Fibroblast of lung (primary cell): ENCODE data around the gene RIC8B. TPM values are rescaled to one million over a fixed set of nuclear protein-coding genes. Genes with fewer than 3 reads are reported as not detected.
A peak's percentile ranks its signal among the peaks of the same experiment; 100 is the strongest.

ENCODE experiments used
- DNase-seq, 2 donors: peaks; one replicate each; pipeline versions ENCODE4 v3.0.0 to v3.0.0-alpha.2; 2010; ENCODE audit warnings: low read depth in 2 of 2
- H2AFZ ChIP-seq: 2 replicates; pipeline ENCODE4 v1.5.1; 2012; ENCODE audit warnings: low read length, control low read depth, inconsistent platforms
- H3K27ac ChIP-seq: 2 replicates; pipeline ENCODE4 v1.5.1; 2011; ENCODE audit warnings: low read length, control low read depth; ENCODE audit not compliant: insufficient read depth
- H3K27me3 ChIP-seq: 2 replicates; pipeline ENCODE4 v1.5.1; 2011; ENCODE audit warnings: mild to moderate bottlenecking, low read length; ENCODE audit not compliant: control insufficient read depth, insufficient read depth
- H3K36me3 ChIP-seq: 2 replicates; pipeline ENCODE4 v1.5.1; 2011; ENCODE audit warnings: low read length; ENCODE audit not compliant: control insufficient read depth, insufficient read depth
- H3K4me1 ChIP-seq: 2 replicates; pipeline ENCODE4 v1.5.1; 2011; ENCODE audit warnings: low read length; ENCODE audit not compliant: control insufficient read depth, insufficient read depth; ENCODE audit errors: extremely low read depth
- H3K4me2 ChIP-seq: 2 replicates; pipeline ENCODE4 v1.5.1; 2011; ENCODE audit warnings: low read length, control low read depth; ENCODE audit not compliant: insufficient read depth; ENCODE audit errors: extremely low read depth
- H3K4me3 ChIP-seq, 4 experiments: fragments of 200-600 bp in 1 of 4; sonication (generic) in 1 of 4; replicated peaks in 1 of 4; 2 replicates each; pipeline ENCODE4 v1.5.1; 2011 to 2016; ENCODE audit warnings: low read length in 4 of 4, low read depth in 3 of 4, mild to moderate bottlenecking in 3 of 4, control low read depth in 2 of 4, inconsistent platforms in 1 of 4, mixed read lengths in 1 of 4; ENCODE audit not compliant: insufficient read depth in 1 of 4; ENCODE audit errors: control extremely low read depth in 1 of 4
- H3K79me2 ChIP-seq: 2 replicates; pipeline ENCODE4 v1.5.1; 2012; ENCODE audit warnings: mild to moderate bottlenecking, low read length, inconsistent platforms; ENCODE audit not compliant: control insufficient read depth, insufficient read depth
- H3K9ac ChIP-seq: 2 replicates; pipeline ENCODE4 v1.5.1; 2011; ENCODE audit warnings: mild to moderate bottlenecking, low read length, control low read depth; ENCODE audit not compliant: insufficient read depth
- H3K9me3 ChIP-seq: 2 replicates; pipeline ENCODE4 v1.5.1; 2012; ENCODE audit warnings: low read depth, low read length; ENCODE audit not compliant: control insufficient read depth, insufficient read depth
- H4K20me1 ChIP-seq: 2 replicates; pipeline ENCODE4 v1.5.1; 2011; ENCODE audit warnings: low read length; ENCODE audit not compliant: control insufficient read depth, insufficient read depth; ENCODE audit errors: extremely low read depth
- EZH2 ChIP-seq: IDR thresholded peaks from 2 replicates; pipeline ENCODE4 v1.5.1; 2012; ENCODE audit warnings: low read length, control low read depth, mild to moderate bottlenecking; ENCODE audit errors: missing control alignments
- polyA plus RNA-seq, 2 donors: library from polyadenylated mRNA; depleted of rRNA in 1 of 2; stranded (reverse) in 1 of 2; unstranded in 1 of 2; fragments of >200 nt; gene quantifications; 2 replicates each; pipeline ENCODE4 v1.2.1, GENCODE V29; 2011 to 2012; ENCODE audit warnings: missing spikeins in 1 of 2
- total RNA-seq: library from RNA; depleted of rRNA; stranded (reverse); fragments of >200 nt; gene quantifications from 2 replicates; pipeline ENCODE4 v1.2.1, GENCODE V29; 2014
- TF ChIP-seq, protein P1 (sequence below), 2 donors: IDR thresholded peaks in 1 of 2; conservative IDR thresholded peaks in 1 of 2; 1 replicate in 1 of 2; 2 replicates in 1 of 2; pipeline ENCODE4 v1.5.1; 2011 to 2012; ENCODE audit warnings: low read length in 2 of 2, control low read depth in 1 of 2, inconsistent platforms in 1 of 2, low read depth in 1 of 2, mild to moderate bottlenecking in 1 of 2

The RIC8B gene
- total and polyA plus RNA-seq, 2 donors (not counting 1 experiment from before 2014, with no cell fraction given) = 9.2 to 11.6 TPM

DNA sequence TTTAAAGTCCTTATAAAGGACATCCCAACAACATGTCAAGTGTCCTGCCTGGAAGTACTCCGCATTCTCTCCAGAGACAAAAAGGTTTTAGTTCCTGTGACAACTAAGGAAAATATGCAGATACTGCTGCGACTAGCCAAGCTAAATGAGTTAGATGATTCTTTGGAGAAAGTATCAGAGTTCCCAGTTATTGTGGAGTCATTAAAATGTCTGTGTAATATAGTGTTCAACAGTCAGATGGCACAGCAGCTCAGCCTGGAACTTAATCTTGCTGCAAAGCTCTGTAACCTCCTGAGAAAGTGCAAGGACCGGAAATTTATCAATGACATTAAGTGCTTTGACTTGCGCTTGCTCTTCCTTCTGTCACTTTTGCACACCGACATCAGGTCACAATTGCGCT, 40.2 kb downstream of the RIC8B start:
- Histone ChIP-seq H3K4me2 (no peak overlapping the region), H3K79me2 (no peaks in the 10 kb centered on the region), H3K9ac (no peak overlapping the region), H2AFZ (no peak overlapping the region), H3K36me3 (no peaks in the 10 kb centered on the region), H3K27me3 (no peaks in the 10 kb centered on the region), H4K20me1 (no peaks in the 10 kb centered on the region), H3K27ac (no peak overlapping the region), H3K4me1 (no peaks in the 10 kb centered on the region), H3K4me3 (no peak overlapping the region), H3K9me3 (no peaks in the 10 kb centered on the region)
- TF ChIP-seq, protein P1, sequence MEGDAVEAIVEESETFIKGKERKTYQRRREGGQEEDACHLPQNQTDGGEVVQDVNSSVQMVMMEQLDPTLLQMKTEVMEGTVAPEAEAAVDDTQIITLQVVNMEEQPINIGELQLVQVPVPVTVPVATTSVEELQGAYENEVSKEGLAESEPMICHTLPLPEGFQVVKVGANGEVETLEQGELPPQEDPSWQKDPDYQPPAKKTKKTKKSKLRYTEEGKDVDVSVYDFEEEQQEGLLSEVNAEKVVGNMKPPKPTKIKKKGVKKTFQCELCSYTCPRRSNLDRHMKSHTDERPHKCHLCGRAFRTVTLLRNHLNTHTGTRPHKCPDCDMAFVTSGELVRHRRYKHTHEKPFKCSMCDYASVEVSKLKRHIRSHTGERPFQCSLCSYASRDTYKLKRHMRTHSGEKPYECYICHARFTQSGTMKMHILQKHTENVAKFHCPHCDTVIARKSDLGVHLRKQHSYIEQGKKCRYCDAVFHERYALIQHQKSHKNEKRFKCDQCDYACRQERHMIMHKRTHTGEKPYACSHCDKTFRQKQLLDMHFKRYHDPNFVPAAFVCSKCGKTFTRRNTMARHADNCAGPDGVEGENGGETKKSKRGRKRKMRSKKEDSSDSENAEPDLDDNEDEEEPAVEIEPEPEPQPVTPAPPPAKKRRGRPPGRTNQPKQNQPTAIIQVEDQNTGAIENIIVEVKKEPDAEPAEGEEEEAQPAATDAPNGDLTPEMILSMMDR (conservative IDR thresholded peaks at IDR 0.05 in 1 of 2, IDR thresholded peaks at IDR 0.05 in 1 of 2; ENCODE audit: low read depth in 1 of 2, low read length in 2 of 2) = no peak
- no peak for TF ChIP-seq EZH2
- peak in 1 of 2 donors; percentile 8 for DNase-seq

DNA sequence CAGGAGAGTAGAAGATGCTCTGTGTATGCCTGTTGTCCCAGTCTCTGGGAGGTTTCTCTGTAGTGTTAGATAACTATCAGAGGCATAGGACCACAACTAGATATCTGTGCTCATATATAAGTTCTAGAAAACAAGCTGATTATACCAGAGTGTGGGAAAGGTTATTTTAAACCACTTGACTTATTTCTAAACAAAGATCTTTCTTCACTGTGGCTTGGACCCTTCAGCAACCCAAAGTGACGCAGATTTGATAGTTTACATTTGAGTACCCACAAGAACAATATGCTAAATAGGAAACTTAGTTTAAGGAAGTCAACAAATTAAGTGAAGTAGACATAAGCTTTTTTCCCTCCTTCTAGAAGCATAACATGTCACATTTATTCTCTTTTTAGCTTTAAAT, 41.3 kb downstream of the RIC8B start:
- Histone ChIP-seq H3K36me3 (no peaks in the 10 kb centered on the region), H3K4me3 (no peak overlapping the region)
- no peak for TF ChIP-seq EZH2
- TF ChIP-seq, protein P1 (conservative IDR thresholded peaks at IDR 0.05 in 1 of 2, IDR thresholded peaks at IDR 0.05 in 1 of 2; ENCODE audit: low read depth in 1 of 2, low read length in 2 of 2) = no peak

GRCh38 chr12:106816231-106816630, 41.7 kb downstream of the RIC8B start:
- Histone ChIP-seq H3K79me2 (no peaks in the 10 kb centered on the region), H3K36me3 (no peaks in the 10 kb centered on the region), H3K27ac (no peak overlapping the region), H4K20me1 (no peaks in the 10 kb centered on the region), H3K9ac (no peak overlapping the region), H3K9me3 (no peaks in the 10 kb centered on the region), H2AFZ (no peak overlapping the region), H3K4me1 (no peaks in the 10 kb centered on the region), H3K4me3 (no peak overlapping the region), H3K4me2 (no peak overlapping the region), H3K27me3 (no peaks in the 10 kb centered on the region)
- peak in 1 of 2 donors; percentile 11 for DNase-seq
- TF ChIP-seq, protein P1 (conservative IDR thresholded peaks at IDR 0.05 in 1 of 2, IDR thresholded peaks at IDR 0.05 in 1 of 2; ENCODE audit: low read depth in 1 of 2, low read length in 2 of 2) = no peak
- TF ChIP-seq EZH2 = no peak

More for the DNA sequence above, 41.3 kb downstream of the RIC8B start:
- Histone ChIP-seq H4K20me1 (no peaks in the 10 kb centered on the region), H3K79me2 (no peaks in the 10 kb centered on the region), H3K9ac (no peak overlapping the region), H3K9me3 (no peaks in the 10 kb centered on the region), H3K4me2 (no peak overlapping the region), H2AFZ (no peak overlapping the region), H3K4me1 (no peaks in the 10 kb centered on the region), H3K27ac (no peak overlapping the region), H3K27me3 (no peaks in the 10 kb centered on the region)
- peak in 1 of 2 donors; percentile 54 for DNase-seq
